ENCODE measurements around the gene SCUBE2. TPM values are rescaled to one million over a fixed set of nuclear protein-coding genes. Genes with fewer than 3 reads are reported as not detected.

The SCUBE2 gene
- total and polyA plus RNA-seq, 4 donors = 0.14 to 1.4 (median 0.42) TPM; not detected in 1

GRCh38 chr11:8998017-8998416 lies 93.4 kb downstream of the SCUBE2 start:
- no peak overlapping the region for H3K4me3 ChIP-seq (ENCODE audit: low read depth in 1 of 3, low read length in 3 of 3)
- H3K27ac ChIP-seq (ENCODE audit: low read depth in 1 of 2, low read length in 2 of 2) = no peak overlapping the region
- peaks cover 0 to under 1% (median under 1%) of the 10 kb centered on the region in 4 donors for H3K4me1 ChIP-seq (ENCODE audit: control insufficient read depth in 4 of 4, insufficient read depth in 4 of 4, low read length in 3 of 4)
- no peak overlapping the region for H3K9ac ChIP-seq (ENCODE audit: low read depth in 1 of 2, low read length in 2 of 2)
- H3K9me3 ChIP-seq (ENCODE audit: control insufficient read depth in 4 of 4, low read length in 3 of 4) = no peaks in the 10 kb centered on the region
- TF ChIP-seq TAF1 (conservative IDR thresholded peaks at IDR 0.05) = no peak
- no peak for TF ChIP-seq HNF4G (IDR thresholded peaks at IDR 0.05)
- TF ChIP-seq EGR1 (IDR thresholded peaks at IDR 0.05; ENCODE audit: low read depth in 2 of 2) = no peak
- no peak for TF ChIP-seq REST (IDR thresholded peaks at IDR 0.05)
- TF ChIP-seq RAD21 (IDR thresholded peaks at IDR 0.05) = no peak
- TF ChIP-seq ZBTB33 (IDR thresholded peaks at IDR 0.05) = no peak
- TF ChIP-seq JUND (IDR thresholded peaks at IDR 0.05) = no peak
- TF ChIP-seq GABPA (IDR thresholded peaks at IDR 0.05 in 1 of 2, conservative IDR thresholded peaks at IDR 0.05 in 1 of 2) = no peak
- no peak for TF ChIP-seq FOXA1 (IDR thresholded peaks at IDR 0.05)
- TF ChIP-seq ATF3 (IDR thresholded peaks at IDR 0.05) = no peak
- no peak for TF ChIP-seq HNF4A (conservative IDR thresholded peaks at IDR 0.05)
- no peak for TF ChIP-seq NR2F2 (IDR thresholded peaks at IDR 0.05)
- TF ChIP-seq FOXA2 (IDR thresholded peaks at IDR 0.05) = no peak
- no peak for TF ChIP-seq SP1 (IDR thresholded peaks at IDR 0.05)
- TF ChIP-seq RXRA (IDR thresholded peaks at IDR 0.05) = no peak
- 90% methylated on average over 2 of the region's 2 CpGs for WGBS
- no peaks in the 10 kb centered on the region for H3K36me3 ChIP-seq (ENCODE audit: control insufficient read depth in 4 of 4, insufficient read depth in 3 of 4, low read depth in 1 of 4, low read length in 3 of 4)
- H3K27me3 ChIP-seq (ENCODE audit: control insufficient read depth in 4 of 4, insufficient read depth in 4 of 4, low read length in 3 of 4) = peaks cover 0 to 5% (median 3%) of the 10 kb centered on the region in 4 donors
- no peak for DNase-seq (ENCODE audit: low spot score)

- H3K27me3 ChIP-seq (ENCODE audit: control insufficient read depth in 4 of 4, insufficient read depth in 4 of 4, low read length in 3 of 4) = peaks cover 0 to 5% (median 2%) of the 10 kb centered on the region in 4 donors
- TF ChIP-seq REST (IDR thresholded peaks at IDR 0.05) (no peak), JUND (IDR thresholded peaks at IDR 0.05) (no peak), TAF1 (conservative IDR thresholded peaks at IDR 0.05) (no peak), HNF4G (IDR thresholded peaks at IDR 0.05) (no peak), FOXA1 (IDR thresholded peaks at IDR 0.05) (no peak), EGR1 (IDR thresholded peaks at IDR 0.05; ENCODE audit: low read depth in 2 of 2) (no peak), RXRA (IDR thresholded peaks at IDR 0.05) (no peak), RAD21 (IDR thresholded peaks at IDR 0.05) (no peak), HNF4A (conservative IDR thresholded peaks at IDR 0.05) (no peak), NR2F2 (IDR thresholded peaks at IDR 0.05) (no peak), CTCF (IDR thresholded peaks at IDR 0.05; ENCODE audit: low read depth, low read length, missing input control) (no peak), MAX (IDR thresholded peaks at IDR 0.05) (no peak), ZBTB33 (IDR thresholded peaks at IDR 0.05) (no peak), YY1 (IDR thresholded peaks at IDR 0.05) (no peak), SP1 (IDR thresholded peaks at IDR 0.05) (no peak)
- no peaks in the 10 kb centered on the region for H3K9me3 ChIP-seq (ENCODE audit: control insufficient read depth in 4 of 4, low read length in 3 of 4)
- no peak for DNase-seq (ENCODE audit: low spot score)
- H3K4me3 ChIP-seq (ENCODE audit: low read depth in 1 of 3, low read length in 3 of 3) = no peak overlapping the region
- 94% methylated on average over 3 of the region's 3 CpGs for WGBS
- no peak overlapping the region for H3K9ac ChIP-seq (ENCODE audit: low read depth in 1 of 2, low read length in 2 of 2)
- no peaks in the 10 kb centered on the region for H3K4me1 ChIP-seq (ENCODE audit: control insufficient read depth in 4 of 4, insufficient read depth in 4 of 4, low read length in 3 of 4)
- no peak overlapping the region for H3K27ac ChIP-seq (ENCODE audit: low read depth in 1 of 2, low read length in 2 of 2)
- H3K36me3 ChIP-seq (ENCODE audit: control insufficient read depth in 4 of 4, insufficient read depth in 3 of 4, low read depth in 1 of 4, low read length in 3 of 4) = no peaks in the 10 kb centered on the region
These were observed 93.9 kb downstream of the SCUBE2 start for GRCh38 chr11:8997451-8997850.
